Prostate gland (tissue), 2 donors: ENCODE measurements around the gene HIP1R.

Experiments used
- CTCF ChIP-seq, 4 experiments: fragments of 200-600 bp in 2 of 4; fragments of 450-650 bp in 2 of 4; sonication (generic) in 2 of 4; IDR thresholded peaks; 1 replicate in 3 of 4; 2 replicates in 1 of 4; pipeline ENCODE4 v1.5.1; 2016 to 2019; ENCODE audit warnings: antibody characterized with exemption in 4 of 4, mild to moderate bottlenecking in 2 of 4, moderate library complexity in 2 of 4
- POLR2A ChIP-seq: fragments of 450-650 bp; IDR thresholded peaks from one replicate; pipeline ENCODE4 v1.6.1; 2016; ENCODE audit warnings: antibody characterized with exemption, mild to moderate bottlenecking
- POLR2AphosphoS5 ChIP-seq: sonication (generic); formaldehyde crosslinking; IDR thresholded peaks from one replicate; pipeline ENCODE4 v1.6.1; 2017; ENCODE audit warnings: antibody characterized with exemption

- TF ChIP-seq CTCF (IDR thresholded peaks at IDR 0.05) (no peak), POLR2A (no peak), POLR2AphosphoS5 (no peak)
Observed at GRCh38 chr12:122868471-122869177, 33.4 kb downstream of the HIP1R start.
